KOPT-K1 (cell line): ENCODE data around the gene PKN1.
A peak's percentile ranks its signal among the peaks of the same experiment; 100 is the strongest.

ENCODE experiments used
- H3K27ac ChIP-seq: fragments of 200-600 bp; sonication (generic); 2 replicates; pipeline ENCODE4 v1.5.1; 2016; ENCODE audit warnings: antibody characterized with exemption, mild to moderate bottlenecking, low read depth, low read length; ENCODE audit not compliant: poor library complexity, severe bottlenecking
- H3K36me3 ChIP-seq: fragments of 200-600 bp; sonication (generic); 2 replicates; pipeline ENCODE4 v1.5.1; 2017; ENCODE audit warnings: antibody characterized with exemption, mild to moderate bottlenecking, low read length, moderate library complexity; ENCODE audit not compliant: insufficient read depth
- H3K9me3 ChIP-seq: fragments of 200-600 bp; sonication (generic); 2 replicates; pipeline ENCODE4 v1.5.1; 2017; ENCODE audit warnings: antibody characterized with exemption, low read length, mild to moderate bottlenecking; ENCODE audit not compliant: insufficient read depth, poor library complexity, severe bottlenecking

The PKN1 gene

DNA sequence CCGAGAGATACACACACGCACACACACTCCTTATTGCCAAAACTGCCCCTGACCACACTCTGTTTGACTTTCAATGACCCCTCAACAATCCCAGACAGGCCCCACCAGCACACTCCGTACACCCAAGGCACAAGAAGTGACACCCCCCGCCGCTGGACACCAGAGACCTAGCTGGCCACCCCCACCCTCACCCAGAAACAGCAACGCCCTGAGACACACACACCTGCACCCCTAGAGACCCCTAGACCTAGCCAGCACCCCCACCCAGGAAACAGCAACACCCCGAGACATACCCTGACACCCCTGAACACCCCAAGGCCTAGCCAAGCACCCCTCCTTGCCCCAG, 43.2 kb downstream of the PKN1 start:
- Histone ChIP-seq H3K36me3 (peaks cover 12% of the 10 kb centered on the region; the same call in 1 of the 2 replicates), H3K9me3 (no peaks in the 10 kb centered on the region), H3K27ac (no peak overlapping the region)

DNA sequence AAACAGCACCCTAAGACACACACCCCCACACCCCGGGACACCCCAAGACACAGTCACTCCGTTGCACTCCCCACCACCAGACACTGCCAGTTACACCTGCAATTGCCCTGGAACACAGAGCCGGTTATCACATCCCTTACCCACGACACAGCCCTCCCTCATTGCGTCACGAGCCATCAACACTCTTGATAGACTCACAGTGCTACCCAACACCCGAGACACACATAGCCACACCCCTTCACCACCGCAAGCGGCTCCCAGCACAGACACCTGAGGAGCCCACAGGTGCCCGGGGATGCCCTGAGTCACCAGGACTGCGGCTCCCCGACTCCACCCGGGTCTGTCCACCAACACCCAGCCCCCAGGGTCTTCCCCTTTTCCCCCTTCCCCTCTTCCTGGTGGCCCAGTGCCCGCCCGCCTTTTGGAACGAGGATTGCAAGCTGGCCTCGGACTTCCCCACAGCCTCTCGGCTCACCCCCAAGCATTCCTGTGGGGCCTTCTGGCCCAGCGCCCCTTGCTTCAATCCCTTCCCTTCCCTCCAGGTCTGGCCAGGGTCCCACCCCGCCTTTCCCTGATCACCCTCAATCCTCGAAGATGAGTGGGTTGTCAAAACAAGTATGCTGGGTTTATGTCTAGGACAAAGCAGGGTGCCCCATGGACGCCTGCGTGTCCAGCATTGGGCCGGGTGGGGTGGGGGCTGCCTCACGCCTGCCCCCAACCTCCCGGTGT, 43.7 kb downstream of the PKN1 start:
- H3K27ac ChIP-seq = no peak overlapping the region
- peaks cover 6% of the 10 kb centered on the region; the same call in 1 of the 2 replicates for H3K36me3 ChIP-seq
- H3K9me3 ChIP-seq = no peaks in the 10 kb centered on the region

- H3K27ac ChIP-seq = no peak overlapping the region
- peaks cover 4% of the 10 kb centered on the region; the same call in 1 of the 2 replicates for H3K36me3 ChIP-seq
- no peaks in the 10 kb centered on the region for H3K9me3 ChIP-seq
Observed at GRCh38 chr19:14477418-14478112, 44.5 kb downstream of the PKN1 start.

- peaks cover 4% of the 10 kb centered on the region; the same call in 1 of the 2 replicates for H3K36me3 ChIP-seq
Observed at GRCh38 chr19:14478113-14478545, 45.0 kb downstream of the PKN1 start.

DNA sequence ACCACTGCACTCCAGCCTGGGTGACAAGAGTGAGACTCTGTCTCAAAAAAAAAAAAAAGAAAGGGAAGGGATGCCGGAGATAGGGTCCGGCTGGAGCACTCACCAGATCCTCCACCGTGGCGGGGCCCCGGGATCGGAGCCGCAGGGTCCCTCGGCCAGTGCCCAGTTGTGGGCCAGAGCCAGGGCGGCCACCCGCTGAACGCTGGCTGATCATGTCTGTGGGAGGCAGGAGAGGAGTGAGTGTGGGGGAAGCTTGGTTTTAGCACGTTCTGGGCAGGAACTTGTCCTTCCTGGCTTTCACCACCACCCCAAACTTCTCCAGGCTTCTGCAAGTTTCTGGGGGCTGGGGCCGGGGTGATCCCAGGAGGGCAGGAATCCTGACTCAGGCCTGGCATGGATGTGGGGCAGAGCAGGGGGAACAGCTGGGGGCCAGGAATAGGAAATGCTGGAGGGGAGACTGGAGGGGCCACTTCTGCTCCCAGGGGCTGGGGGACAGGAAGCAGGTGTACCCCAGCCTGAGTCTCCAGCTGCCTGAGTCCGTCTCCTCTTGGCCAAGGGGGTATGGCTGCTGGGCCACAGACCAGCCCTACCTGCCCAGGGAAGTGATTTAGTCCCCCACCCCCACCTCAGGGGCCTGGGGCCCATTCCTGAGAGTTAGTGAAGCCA, 46.3 kb downstream of the PKN1 start:
- Histone ChIP-seq H3K9me3 (no peaks in the 10 kb centered on the region), H3K36me3 (peaks cover 4% of the 10 kb centered on the region; the same call in 1 of the 2 replicates), H3K27ac (no peak overlapping the region)

More at GRCh38 chr19:14478113-14478545, 45.0 kb downstream of the PKN1 start:
- H3K9me3 ChIP-seq = no peaks in the 10 kb centered on the region
- H3K27ac ChIP-seq = no peak overlapping the region

DNA sequence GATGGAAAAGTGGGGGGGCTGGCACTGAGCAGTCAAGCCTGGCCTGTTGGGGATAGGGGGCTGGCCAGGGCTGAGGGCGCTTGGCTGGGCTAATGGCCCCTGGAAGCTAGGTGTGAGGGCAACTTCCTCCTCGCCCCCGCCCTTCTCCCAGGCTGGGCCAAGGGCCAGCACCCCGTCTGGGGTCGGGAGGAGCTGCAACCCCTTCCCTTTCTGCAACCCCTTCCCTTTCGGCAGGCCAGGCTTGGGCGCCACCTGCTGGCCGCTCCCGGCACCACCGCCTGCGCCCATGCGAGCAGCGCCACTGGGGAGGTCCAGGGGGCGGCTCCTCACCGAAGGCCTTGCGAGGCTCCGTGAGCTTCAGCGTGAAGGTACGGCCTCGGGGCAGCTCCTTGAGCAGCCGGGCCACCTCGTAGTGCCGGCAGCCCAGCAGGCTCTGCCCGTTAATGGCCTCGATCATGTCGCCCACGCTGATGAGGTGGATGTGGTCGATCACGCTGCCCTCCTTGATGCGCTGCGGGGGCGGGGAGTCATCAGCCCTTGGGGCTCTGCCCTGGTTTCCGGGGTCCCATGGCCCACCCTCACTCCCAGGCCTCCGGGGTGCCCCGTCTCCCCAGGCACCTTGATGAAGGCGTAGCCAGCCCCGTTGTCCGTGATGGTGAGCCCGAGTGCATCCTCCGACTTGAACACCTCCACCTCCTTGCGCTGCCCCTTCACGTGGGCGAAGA, 47.0 kb downstream of the PKN1 start:
- Histone ChIP-seq H3K9me3 (no peaks in the 10 kb centered on the region), H3K27ac (no peak overlapping the region), H3K36me3 (peaks cover 4% of the 10 kb centered on the region; the same call in 1 of the 2 replicates)

DNA sequence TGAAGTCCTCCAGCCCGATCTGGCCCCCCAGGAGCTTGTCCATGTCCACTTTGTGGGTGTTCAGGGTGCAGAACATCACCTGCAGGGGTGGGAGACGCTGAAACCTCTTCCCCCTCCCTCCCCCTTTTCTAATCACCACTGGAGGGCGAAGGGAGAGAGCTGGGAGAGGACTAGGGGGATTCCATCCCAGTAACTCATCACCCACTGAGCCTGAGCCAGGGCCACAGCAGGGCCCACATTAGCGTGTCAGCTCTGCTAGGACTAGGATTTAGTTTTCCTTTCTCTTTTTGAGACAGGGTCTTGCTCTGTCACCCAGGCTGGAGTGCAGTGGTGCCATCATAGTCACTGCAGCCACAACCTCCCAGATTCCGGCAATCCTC, 47.6 kb downstream of the PKN1 start:
- Histone ChIP-seq H3K9me3 (no peaks in the 10 kb centered on the region), H3K27ac (no peak overlapping the region), H3K36me3 (peaks cover 4% of the 10 kb centered on the region; the same call in 1 of the 2 replicates)

DNA sequence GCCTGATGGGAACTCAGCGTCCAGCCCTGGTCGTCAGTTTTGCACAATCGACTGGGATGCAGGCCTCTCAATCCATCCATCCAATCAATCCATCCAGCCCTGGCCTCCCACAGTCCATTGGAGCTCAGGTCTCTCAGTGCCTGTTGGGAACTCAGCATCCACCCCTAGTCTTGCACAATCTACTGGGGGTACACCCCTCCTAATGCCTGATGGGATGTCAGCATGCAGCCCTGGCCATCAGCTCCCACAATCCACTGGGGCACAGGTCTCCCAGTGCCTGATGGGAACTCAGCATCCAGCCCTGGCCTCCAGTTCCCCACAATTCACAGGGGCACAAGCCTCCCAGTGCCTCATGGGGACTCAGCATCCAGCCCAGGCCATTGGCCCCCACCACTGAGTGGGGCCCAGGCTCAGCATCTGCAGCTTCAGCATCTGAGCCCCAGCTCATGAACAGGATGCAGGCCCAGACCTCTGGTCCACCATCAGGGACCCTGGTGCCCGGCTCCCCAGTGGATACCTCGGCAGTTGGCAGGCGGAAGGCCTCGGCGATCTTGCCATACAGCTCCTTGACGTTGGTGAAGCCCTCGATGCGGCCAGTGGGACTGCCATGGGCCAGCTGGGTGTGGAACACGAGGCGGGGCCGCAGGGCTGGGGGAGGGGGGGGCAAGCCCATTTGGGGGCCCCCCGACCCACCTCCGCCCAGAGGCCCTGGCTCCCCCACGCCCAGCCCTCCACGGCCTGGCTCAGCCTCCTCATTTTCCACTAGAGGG, 49.3 kb downstream of the PKN1 start:
- no peak overlapping the region for H3K27ac ChIP-seq
- H3K36me3 ChIP-seq = peaks cover 4% of the 10 kb centered on the region; the same call in 1 of the 2 replicates
- no peaks in the 10 kb centered on the region for H3K9me3 ChIP-seq

- Histone ChIP-seq H3K36me3 (peaks cover 4% of the 10 kb centered on the region; the same call in 1 of the 2 replicates), H3K27ac (no peak overlapping the region), H3K9me3 (no peaks in the 10 kb centered on the region)
Observed at GRCh38 chr19:14487370-14488125, 54.4 kb downstream of the PKN1 start.

GRCh38 chr19:14492756-14493337, 59.7 kb downstream of the PKN1 start:
- H3K36me3 ChIP-seq = peaks cover 4% of the 10 kb centered on the region; the same call in 1 of the 2 replicates
- no peaks in the 10 kb centered on the region for H3K9me3 ChIP-seq
- no peak overlapping the region for H3K27ac ChIP-seq

- H3K27ac ChIP-seq = no peak overlapping the region
- H3K9me3 ChIP-seq = no peaks in the 10 kb centered on the region
Observed at GRCh38 chr19:14494411-14494810, 61.3 kb downstream of the PKN1 start.

GRCh38 chr19:14494910-14495671, 62.0 kb downstream of the PKN1 start:
- Histone ChIP-seq H3K9me3 (no peaks in the 10 kb centered on the region), H3K27ac (peak overlapping the region; percentile 69), H3K36me3 (no peaks in the 10 kb centered on the region)

More at GRCh38 chr19:14494411-14494810, 61.3 kb downstream of the PKN1 start:
- H3K36me3 ChIP-seq = no peaks in the 10 kb centered on the region; the same call in 1 of the 2 replicates

- Histone ChIP-seq H3K9me3 (no peaks in the 10 kb centered on the region), H3K27ac (peak overlapping the region; percentile 69), H3K36me3 (no peaks in the 10 kb centered on the region)
Observed at GRCh38 chr19:14495672-14496028, 62.5 kb downstream of the PKN1 start.
